ENCODE results near the gene KAZN. TPM values are rescaled to one million over a fixed set of nuclear protein-coding genes. Genes with fewer than 3 reads are reported as not detected.

The KAZN gene
- total RNA-seq, 1 experiment from 2014 or later, result 15.6 TPM

GRCh38 chr1:15096293-15096692 lies 497.8 kb downstream of the KAZN start:
- Histone ChIP-seq H3K4me2 (no peak overlapping the region), H3K27me3 (ENCODE audit: insufficient read depth, low read depth) (no peaks in the 10 kb centered on the region), H3K79me2 (ENCODE audit: low read depth) (no peaks in the 10 kb centered on the region), H3K9me2 (ENCODE audit: insufficient read depth) (no peaks in the 10 kb centered on the region), H3F3A (ENCODE audit: insufficient read depth, low read depth) (no peaks in the 10 kb centered on the region), H3K27ac (no peak overlapping the region), H2AFZ (no peak overlapping the region), H3K4me1 (replicated peaks; ENCODE audit: insufficient read depth) (no peaks in the 10 kb centered on the region), H3K9me3 (ENCODE audit: insufficient read depth, low read depth) (no peaks in the 10 kb centered on the region), H4K20me1 (ENCODE audit: insufficient read depth) (no peaks in the 10 kb centered on the region), H3K36me3 (ENCODE audit: low read depth) (no peaks in the 10 kb centered on the region), H3K4me3 (no peak overlapping the region)
- no peak for DNase-seq
- BruUV-seq (replicated peaks), result no TSS peak
- intact Hi-C loops (cut with micrococcal nuclease; ENCODE audit: unreplicated experiment), result no loop called here
- TF ChIP-seq CTCF (conservative IDR thresholded peaks at IDR 0.05), result no peak
- TF ChIP-seq EZH2 (IDR thresholded peaks at IDR 0.05; ENCODE audit: low read depth), result no peak
- CTCF ChIA-PET, result no interaction called here
- POLR2A ChIA-PET (ENCODE audit: unreplicated experiment), result no interaction called here

GRCh38 chr1:15098176-15099125 lies 500.0 kb downstream of the KAZN start:
- DNase-seq, result no peak
- BruUV-seq (replicated peaks), result no TSS peak
- Histone ChIP-seq H4K20me1 (ENCODE audit: insufficient read depth) (no peaks in the 10 kb centered on the region), H3K27me3 (ENCODE audit: insufficient read depth, low read depth) (no peaks in the 10 kb centered on the region), H2AFZ (no peak overlapping the region), H3F3A (ENCODE audit: insufficient read depth, low read depth) (no peaks in the 10 kb centered on the region), H3K36me3 (ENCODE audit: low read depth) (no peaks in the 10 kb centered on the region), H3K4me1 (replicated peaks; ENCODE audit: insufficient read depth) (no peaks in the 10 kb centered on the region), H3K9me3 (ENCODE audit: insufficient read depth, low read depth) (no peaks in the 10 kb centered on the region), H3K4me2 (no peak overlapping the region), H3K9me2 (ENCODE audit: insufficient read depth) (no peaks in the 10 kb centered on the region), H3K4me3 (no peak overlapping the region), H3K79me2 (ENCODE audit: low read depth) (no peaks in the 10 kb centered on the region), H3K27ac (no peak overlapping the region)
- intact Hi-C loops (cut with micrococcal nuclease; ENCODE audit: unreplicated experiment), result no loop called here
- TF ChIP-seq EZH2 (IDR thresholded peaks at IDR 0.05; ENCODE audit: low read depth), result no peak
- no peak for TF ChIP-seq CTCF (conservative IDR thresholded peaks at IDR 0.05)
- POLR2A ChIA-PET (ENCODE audit: unreplicated experiment), result interaction anchor here (0.6 kb wide), 1 partner anchor 550 kb away, joined by 4 read pairs; no protein-coding TSS in a partner anchor
- CTCF ChIA-PET, result interaction anchor here (0.5 to 0.6 kb wide), 2 partner anchors 165 to 186 kb away, joined by 3 to 4 read pairs; no protein-coding TSS in a partner anchor

- H4K20me1 ChIP-seq (ENCODE audit: insufficient read depth), result no peaks in the 10 kb centered on the region
- no peak for TF ChIP-seq CTCF (conservative IDR thresholded peaks at IDR 0.05)
- TF ChIP-seq EZH2 (IDR thresholded peaks at IDR 0.05; ENCODE audit: low read depth), result no peak
- H2AFZ ChIP-seq, result no peak overlapping the region
- no peak for DNase-seq
- no peaks in the 10 kb centered on the region for H3K27me3 ChIP-seq (ENCODE audit: insufficient read depth, low read depth)
- POLR2A ChIA-PET (ENCODE audit: unreplicated experiment), result no interaction called here
- no peak overlapping the region for H3K27ac ChIP-seq
- intact Hi-C loops (cut with micrococcal nuclease; ENCODE audit: unreplicated experiment), result loop anchor here (1.0 to 10.0 kb wide), 3 partner anchors 53 to 267 kb away; no protein-coding TSS in a partner anchor
- no peaks in the 10 kb centered on the region for H3K79me2 ChIP-seq (ENCODE audit: low read depth)
- H3F3A ChIP-seq (ENCODE audit: insufficient read depth, low read depth), result no peaks in the 10 kb centered on the region
- CTCF ChIA-PET, result interaction anchor here (0.6 to 0.7 kb wide), 2 partner anchors 63 to 1082 kb away, joined by 3 to 4 read pairs; no protein-coding TSS in a partner anchor
- H3K4me1 ChIP-seq (replicated peaks; ENCODE audit: insufficient read depth), result no peaks in the 10 kb centered on the region
- no peaks in the 10 kb centered on the region for H3K36me3 ChIP-seq (ENCODE audit: low read depth)
- H3K9me3 ChIP-seq (ENCODE audit: insufficient read depth, low read depth), result no peaks in the 10 kb centered on the region
- BruUV-seq (replicated peaks), result no TSS peak
- no peaks in the 10 kb centered on the region for H3K9me2 ChIP-seq (ENCODE audit: insufficient read depth)
- H3K4me3 ChIP-seq, result no peak overlapping the region
- H3K4me2 ChIP-seq, result no peak overlapping the region
Measured at GRCh38 chr1:15099441-15100120, 501.1 kb downstream of the KAZN start.
